ENCODE data around the gene PIN1. TPM values are rescaled to one million over a fixed set of nuclear protein-coding genes. Genes with fewer than 3 reads are reported as not detected.

The PIN1 gene
- total RNA-seq, 1 donor from 2014 or later: 114 TPM

DNA sequence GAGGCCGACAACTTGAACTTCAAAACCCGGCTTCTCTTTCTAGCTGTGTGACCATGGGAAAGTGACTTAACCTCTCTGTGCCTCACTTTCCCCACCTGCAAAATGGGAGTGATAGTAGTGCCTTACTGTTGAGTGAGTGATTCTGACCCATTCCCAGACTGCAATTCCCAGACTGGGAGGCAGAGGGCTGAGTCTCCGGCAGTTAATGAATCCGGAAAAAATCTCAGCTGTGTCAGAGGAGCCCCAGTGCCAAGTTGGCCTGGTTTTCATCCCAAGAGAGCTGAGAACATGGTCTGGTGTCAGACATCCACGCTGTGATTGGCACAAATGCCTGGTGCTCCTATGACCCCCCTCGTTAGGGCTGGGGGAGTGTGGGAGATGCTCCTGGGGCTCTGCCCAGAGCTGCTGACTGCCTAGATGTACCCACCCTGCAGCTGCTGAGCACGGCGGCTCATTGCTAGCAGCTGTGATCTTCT is 50.0 kb downstream of the PIN1 start:
- DNase-seq (ENCODE audit: low read depth): no peak
- no peak overlapping the region for H3K4me3 ChIP-seq (ENCODE audit: low read depth, low read length)
- TF ChIP-seq, protein P1, sequence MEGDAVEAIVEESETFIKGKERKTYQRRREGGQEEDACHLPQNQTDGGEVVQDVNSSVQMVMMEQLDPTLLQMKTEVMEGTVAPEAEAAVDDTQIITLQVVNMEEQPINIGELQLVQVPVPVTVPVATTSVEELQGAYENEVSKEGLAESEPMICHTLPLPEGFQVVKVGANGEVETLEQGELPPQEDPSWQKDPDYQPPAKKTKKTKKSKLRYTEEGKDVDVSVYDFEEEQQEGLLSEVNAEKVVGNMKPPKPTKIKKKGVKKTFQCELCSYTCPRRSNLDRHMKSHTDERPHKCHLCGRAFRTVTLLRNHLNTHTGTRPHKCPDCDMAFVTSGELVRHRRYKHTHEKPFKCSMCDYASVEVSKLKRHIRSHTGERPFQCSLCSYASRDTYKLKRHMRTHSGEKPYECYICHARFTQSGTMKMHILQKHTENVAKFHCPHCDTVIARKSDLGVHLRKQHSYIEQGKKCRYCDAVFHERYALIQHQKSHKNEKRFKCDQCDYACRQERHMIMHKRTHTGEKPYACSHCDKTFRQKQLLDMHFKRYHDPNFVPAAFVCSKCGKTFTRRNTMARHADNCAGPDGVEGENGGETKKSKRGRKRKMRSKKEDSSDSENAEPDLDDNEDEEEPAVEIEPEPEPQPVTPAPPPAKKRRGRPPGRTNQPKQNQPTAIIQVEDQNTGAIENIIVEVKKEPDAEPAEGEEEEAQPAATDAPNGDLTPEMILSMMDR (conservative IDR thresholded peaks at IDR 0.05; ENCODE audit: low read depth, low read length): peak; percentile 28

DNA sequence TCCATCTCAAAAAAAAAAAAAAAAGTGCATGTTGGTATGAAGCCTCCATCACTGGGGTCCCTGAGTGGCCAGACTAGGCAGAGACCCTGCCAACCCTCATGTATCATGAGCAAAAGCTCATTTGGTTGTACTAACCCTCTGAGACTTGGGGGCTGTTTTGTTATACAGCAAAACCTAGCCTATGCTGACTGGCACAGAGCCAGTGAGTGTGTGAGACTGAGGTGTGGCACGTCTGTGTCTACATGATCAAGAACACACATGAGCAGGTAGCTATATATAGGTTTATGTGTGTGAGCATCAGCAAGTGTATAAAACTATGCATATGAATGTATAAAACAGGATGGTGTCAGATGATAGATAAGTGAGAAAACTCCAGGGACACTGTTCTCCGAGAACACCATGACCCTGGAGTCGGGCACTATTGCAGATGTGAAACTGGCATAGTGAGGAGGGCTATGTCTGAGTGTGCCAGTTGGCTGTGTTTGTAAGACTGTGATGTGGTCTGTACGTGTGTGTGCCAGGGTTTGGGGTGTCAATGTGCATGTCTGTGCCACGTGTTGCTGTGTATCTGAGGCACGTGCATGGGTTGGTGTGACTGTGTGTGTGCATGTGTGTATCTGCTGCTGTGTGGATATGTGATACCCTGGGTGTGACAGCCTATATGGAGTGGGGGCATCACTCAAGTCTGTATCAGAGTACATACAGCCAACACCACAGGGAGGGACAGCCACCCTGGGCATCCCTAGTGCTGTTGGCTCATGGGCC is 56.7 kb downstream of the PIN1 start:
- H3K4me3 ChIP-seq (ENCODE audit: low read depth, low read length): no peak overlapping the region
- TF ChIP-seq, protein P1 (conservative IDR thresholded peaks at IDR 0.05; ENCODE audit: low read depth, low read length): no peak
- no peak for DNase-seq (ENCODE audit: low read depth)

Other genes with a start within 250 kb of the PIN1 start
- 8.9 and 17.1 TPM in 2 replicates for gene ZNF561, start 214.1 kb upstream of the PIN1 start, total RNA-seq
- gene ZNF562, start 160.2 kb upstream of the PIN1 start, total RNA-seq: 9.0 and 21.0 TPM in 2 replicates
- gene ZNF846, start 66.6 kb upstream of the PIN1 start, total RNA-seq: 3.8 and 7.7 TPM in 2 replicates
- 23.9 and 26.7 TPM in 2 replicates for gene FBXL12, start 16.2 kb upstream of the PIN1 start, total RNA-seq
- 534 and 748 TPM in 2 replicates for gene UBL5, start 7.4 kb upstream of the PIN1 start, total RNA-seq
- 0.72 and 0.75 TPM in 2 replicates for gene OLFM2, start 101.2 kb downstream of the PIN1 start, total RNA-seq
- gene COL5A3, start 175.2 kb downstream of the PIN1 start, total RNA-seq: 0.06 TPM in 1 of 2 replicates, not detected in the other
- gene RDH8, start 178.2 kb downstream of the PIN1 start, total RNA-seq: not detected in 2 replicates

Measured in epithelial cell of proximal tubule (primary cell).